ENCODE data around the gene LIM2.

Gene LIM2

DNA sequence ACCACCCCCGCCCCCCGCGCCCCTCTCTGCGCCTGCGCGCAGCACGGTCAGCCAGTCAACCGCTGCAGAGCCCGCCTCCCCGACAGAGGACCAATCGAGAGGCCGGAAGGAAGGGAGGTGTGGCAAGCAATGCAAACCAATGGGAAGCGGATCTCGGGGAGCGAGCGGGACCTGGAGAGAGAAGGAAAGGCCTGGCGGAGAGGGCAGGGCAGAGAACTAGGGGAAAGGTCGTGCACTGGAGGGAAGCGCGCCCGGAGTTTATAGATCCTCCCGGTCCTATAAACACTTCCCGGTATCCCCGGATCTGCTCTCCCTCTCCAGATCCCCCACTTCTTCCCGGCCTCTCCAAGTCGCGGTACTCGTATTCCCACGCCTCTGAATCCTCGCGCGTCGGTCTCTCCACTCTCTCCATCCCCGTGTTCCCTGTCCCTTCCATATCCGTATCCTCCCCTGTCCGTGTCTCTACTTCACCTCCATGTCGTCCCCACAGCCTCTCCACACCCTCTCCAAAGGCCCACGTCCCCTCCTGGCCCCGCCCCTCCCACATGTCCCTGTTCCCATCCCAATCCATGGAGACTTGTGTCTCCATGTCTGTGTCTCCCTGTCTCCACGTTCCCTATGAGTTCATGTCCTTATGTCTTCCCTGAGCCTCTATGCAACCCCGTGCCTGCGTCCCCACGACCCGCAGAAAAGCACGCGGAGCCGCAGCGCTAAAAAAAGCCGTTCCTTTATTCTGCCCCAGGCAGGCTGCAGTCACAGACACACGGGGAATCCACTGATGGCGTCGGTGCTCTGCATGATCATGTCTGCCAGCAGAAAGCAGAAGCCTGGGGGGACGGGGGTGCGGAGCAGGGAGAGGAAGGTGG is 21.2 kb downstream of the LIM2 start:
- H3K79me2 ChIP-seq (ENCODE audit: low read length), result no peaks in the 10 kb centered on the region
- no peak overlapping the region for H3K9ac ChIP-seq (ENCODE audit: low read length)
- no peaks in the 10 kb centered on the region for H3K4me1 ChIP-seq (ENCODE audit: low read length)
- H3F3A ChIP-seq (ENCODE audit: insufficient read depth, low read length), result no peaks in the 10 kb centered on the region
- TF ChIP-seq EZH2 (optimal IDR thresholded peaks at IDR 0.05; ENCODE audit: low read depth, low read length), result no peak
- no peak for TF ChIP-seq EZH2phosphoT487 (IDR thresholded peaks at IDR 0.05; ENCODE audit: low read length)
- TF ChIP-seq, protein P1, sequence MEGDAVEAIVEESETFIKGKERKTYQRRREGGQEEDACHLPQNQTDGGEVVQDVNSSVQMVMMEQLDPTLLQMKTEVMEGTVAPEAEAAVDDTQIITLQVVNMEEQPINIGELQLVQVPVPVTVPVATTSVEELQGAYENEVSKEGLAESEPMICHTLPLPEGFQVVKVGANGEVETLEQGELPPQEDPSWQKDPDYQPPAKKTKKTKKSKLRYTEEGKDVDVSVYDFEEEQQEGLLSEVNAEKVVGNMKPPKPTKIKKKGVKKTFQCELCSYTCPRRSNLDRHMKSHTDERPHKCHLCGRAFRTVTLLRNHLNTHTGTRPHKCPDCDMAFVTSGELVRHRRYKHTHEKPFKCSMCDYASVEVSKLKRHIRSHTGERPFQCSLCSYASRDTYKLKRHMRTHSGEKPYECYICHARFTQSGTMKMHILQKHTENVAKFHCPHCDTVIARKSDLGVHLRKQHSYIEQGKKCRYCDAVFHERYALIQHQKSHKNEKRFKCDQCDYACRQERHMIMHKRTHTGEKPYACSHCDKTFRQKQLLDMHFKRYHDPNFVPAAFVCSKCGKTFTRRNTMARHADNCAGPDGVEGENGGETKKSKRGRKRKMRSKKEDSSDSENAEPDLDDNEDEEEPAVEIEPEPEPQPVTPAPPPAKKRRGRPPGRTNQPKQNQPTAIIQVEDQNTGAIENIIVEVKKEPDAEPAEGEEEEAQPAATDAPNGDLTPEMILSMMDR (IDR thresholded peaks at IDR 0.05; ENCODE audit: low read length), result no peak
- no peak overlapping the region for H3K27ac ChIP-seq (ENCODE audit: low read length)
- no peak overlapping the region for H3K4me2 ChIP-seq (ENCODE audit: low read depth, low read length)
- no peaks in the 10 kb centered on the region for H3K9me2 ChIP-seq (replicated peaks; ENCODE audit: insufficient read depth, low read length)
- no peak overlapping the region for H2AFZ ChIP-seq (ENCODE audit: low read length)
- no peaks in the 10 kb centered on the region for H3K36me3 ChIP-seq (replicated peaks; ENCODE audit: insufficient read depth, low read length)
- H4K20me1 ChIP-seq (ENCODE audit: insufficient read depth, low read length), result no peaks in the 10 kb centered on the region
- H3K4me3 ChIP-seq (ENCODE audit: low read length), result no peak overlapping the region
- H3K27me3 ChIP-seq (replicated peaks; ENCODE audit: insufficient read depth, low read length), result no peaks in the 10 kb centered on the region
- no peaks in the 10 kb centered on the region for H3K9me3 ChIP-seq (replicated peaks; ENCODE audit: insufficient read depth, low read length)
- no peak for DNase-seq

DNA sequence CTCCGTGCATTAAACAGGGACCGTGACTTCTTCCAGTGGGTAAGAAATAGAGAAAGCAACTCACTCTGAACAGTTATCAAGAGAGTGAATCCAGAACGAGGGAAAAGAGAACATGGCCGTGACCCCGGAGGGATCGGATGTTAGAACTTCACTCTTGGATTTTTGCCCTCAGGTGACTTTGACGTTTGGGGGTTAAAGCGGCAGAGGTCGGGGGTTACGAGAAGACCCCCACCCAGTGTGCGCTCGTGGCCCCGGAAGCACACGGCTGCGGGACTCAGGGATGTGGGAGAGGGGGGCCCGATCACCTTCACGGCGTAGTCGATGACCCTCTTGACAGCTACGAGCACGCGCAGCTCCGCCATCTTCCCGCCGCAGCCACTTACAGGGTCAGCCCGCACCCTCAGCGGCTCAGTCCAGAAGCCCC is 21.8 kb downstream of the LIM2 start, which contains the start of gene ETFB:
TSS of gene ETFB (minus strand) at position 424 of the 424 bp plus-strand sequence. CDS start at position 362, 62 bp downstream.
- H3K4me3 ChIP-seq (ENCODE audit: low read length), result no peak within 1 kb of the TSS
- H3K4me1 ChIP-seq (ENCODE audit: low read length), result no peaks in the 10 kb centered on the region
- H3K9me3 ChIP-seq (replicated peaks; ENCODE audit: insufficient read depth, low read length), result no peaks in the 10 kb centered on the region
- H3K9me2 ChIP-seq (replicated peaks; ENCODE audit: insufficient read depth, low read length), result no peaks in the 10 kb centered on the region
- H3F3A ChIP-seq (ENCODE audit: insufficient read depth, low read length), result no peaks in the 10 kb centered on the region
- H2AFZ ChIP-seq (ENCODE audit: low read length), result no peak within 1 kb of the TSS
- TF ChIP-seq, protein P1 (IDR thresholded peaks at IDR 0.05; ENCODE audit: low read length), result no peak
- TF ChIP-seq EZH2 (optimal IDR thresholded peaks at IDR 0.05; ENCODE audit: low read depth, low read length), result no peak
- TF ChIP-seq EZH2phosphoT487 (IDR thresholded peaks at IDR 0.05; ENCODE audit: low read length), result no peak
- H3K27ac ChIP-seq (ENCODE audit: low read length), result no peak within 1 kb of the TSS
- no peaks in the 10 kb centered on the region for H3K79me2 ChIP-seq (ENCODE audit: low read length)
- DNase-seq, result no peak
- no peaks in the 10 kb centered on the region for H3K27me3 ChIP-seq (replicated peaks; ENCODE audit: insufficient read depth, low read length)
- no peak within 1 kb of the TSS for H3K9ac ChIP-seq (ENCODE audit: low read length)
- no peaks in the 10 kb centered on the region for H4K20me1 ChIP-seq (ENCODE audit: insufficient read depth, low read length)
- H3K4me2 ChIP-seq (ENCODE audit: low read depth, low read length), result no peak within 1 kb of the TSS
- no peaks in the 10 kb centered on the region for H3K36me3 ChIP-seq (replicated peaks; ENCODE audit: insufficient read depth, low read length)

DNA sequence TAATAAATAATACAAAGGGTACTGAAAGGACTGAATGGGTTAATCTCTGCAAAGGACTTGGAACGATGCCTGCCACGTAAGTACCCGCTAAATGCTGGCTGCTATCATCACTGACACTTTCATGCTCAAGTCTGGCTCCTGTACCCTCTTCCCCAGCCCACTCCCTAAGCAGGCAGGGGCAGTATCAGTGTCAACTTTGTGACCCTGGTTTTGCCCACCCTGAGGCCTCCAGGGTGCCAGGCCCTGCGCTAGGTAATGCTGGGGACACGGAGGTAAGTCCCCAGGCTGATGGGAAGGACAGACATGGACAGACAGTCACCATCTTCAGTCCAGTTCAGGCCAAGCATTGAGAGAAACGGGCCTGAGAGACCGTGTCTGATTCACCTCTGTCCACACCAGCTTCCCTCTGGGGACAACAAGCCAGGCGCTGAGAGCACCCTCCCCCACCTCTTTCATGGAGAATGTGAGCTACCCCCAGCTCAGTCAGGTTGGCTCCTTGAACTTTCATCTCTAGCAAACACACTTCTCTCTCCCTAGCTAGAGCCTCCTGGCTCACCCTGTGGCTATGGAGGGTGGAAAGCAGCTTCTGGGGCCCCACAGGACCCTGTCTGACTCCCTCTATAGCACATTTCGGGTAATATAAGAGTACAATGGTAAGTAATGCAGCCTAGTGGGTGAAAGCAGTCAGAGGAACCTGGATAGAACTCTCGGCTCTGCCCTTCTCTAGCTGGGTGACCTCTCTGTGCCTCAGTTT is 22.4 kb downstream of the LIM2 start:
- Histone ChIP-seq H3K27me3 (replicated peaks; ENCODE audit: insufficient read depth, low read length) (no peaks in the 10 kb centered on the region), H2AFZ (ENCODE audit: low read length) (no peak overlapping the region), H4K20me1 (ENCODE audit: insufficient read depth, low read length) (no peaks in the 10 kb centered on the region), H3K4me2 (ENCODE audit: low read depth, low read length) (no peak overlapping the region), H3K4me3 (ENCODE audit: low read length) (no peak overlapping the region), H3F3A (ENCODE audit: insufficient read depth, low read length) (no peaks in the 10 kb centered on the region), H3K27ac (ENCODE audit: low read length) (no peak overlapping the region), H3K9me2 (replicated peaks; ENCODE audit: insufficient read depth, low read length) (no peaks in the 10 kb centered on the region), H3K36me3 (replicated peaks; ENCODE audit: insufficient read depth, low read length) (no peaks in the 10 kb centered on the region), H3K9ac (ENCODE audit: low read length) (no peak overlapping the region), H3K9me3 (replicated peaks; ENCODE audit: insufficient read depth, low read length) (no peaks in the 10 kb centered on the region), H3K79me2 (ENCODE audit: low read length) (no peaks in the 10 kb centered on the region), H3K4me1 (ENCODE audit: low read length) (no peaks in the 10 kb centered on the region)
- TF ChIP-seq EZH2 (optimal IDR thresholded peaks at IDR 0.05; ENCODE audit: low read depth, low read length), result no peak
- TF ChIP-seq EZH2phosphoT487 (IDR thresholded peaks at IDR 0.05; ENCODE audit: low read length), result no peak
- TF ChIP-seq, protein P1 (IDR thresholded peaks at IDR 0.05; ENCODE audit: low read length), result no peak
- DNase-seq, result no peak

Measured in MM.1S (cell line).